Aorta (tissue), 5 donors: ENCODE data around the gene MYLK4. TPM values are rescaled to one million over a fixed set of nuclear protein-coding genes. Genes with fewer than 3 reads are reported as not detected.

Experiments
- ATAC-seq: fragments of 200-7000 bp; cut with Tn5 transposase; one replicate; pipeline ENCODE4 v1.9.1; 2022; ENCODE audit warnings: moderate library complexity; ENCODE audit not compliant: low FRiP score
- DNase-seq, 2 donors: peaks; one replicate each; pipeline ENCODE4 v3.0.0-alpha.2; 2020
- H3K27ac ChIP-seq, 2 donors: one replicate each; pipeline ENCODE4 v1.5.1; 2013; ENCODE audit warnings: low read length in 2 of 2, mild to moderate bottlenecking in 2 of 2, moderate library complexity in 2 of 2, control low read depth in 1 of 2, inconsistent platforms in 1 of 2, low read depth in 1 of 2
- H3K27me3 ChIP-seq, 2 donors: one replicate each; pipeline ENCODE4 v1.6.1; 2013; ENCODE audit warnings: control low read depth in 1 of 2, low read length in 1 of 2, mild to moderate bottlenecking in 1 of 2, moderate library complexity in 1 of 2; ENCODE audit not compliant: insufficient read depth in 2 of 2, control insufficient read depth in 1 of 2
- H3K36me3 ChIP-seq, 2 donors: one replicate each; pipeline ENCODE4 v1.6.1; 2013; ENCODE audit warnings: control low read depth in 1 of 2, low read length in 1 of 2, mild to moderate bottlenecking in 1 of 2; ENCODE audit not compliant: insufficient read depth in 2 of 2, control insufficient read depth in 1 of 2
- H3K4me1 ChIP-seq, 2 donors: one replicate each; pipeline ENCODE4 v1.6.1; 2013; ENCODE audit warnings: low read length in 2 of 2, control low read depth in 1 of 2, mild to moderate bottlenecking in 1 of 2, moderate library complexity in 1 of 2; ENCODE audit not compliant: insufficient read depth in 2 of 2, control insufficient read depth in 1 of 2
- H3K4me3 ChIP-seq, 2 donors: one replicate each; pipeline ENCODE4 v1.5.1; 2013; ENCODE audit warnings: low read length in 2 of 2, control low read depth in 1 of 2, mild to moderate bottlenecking in 1 of 2
- H3K9me3 ChIP-seq: one replicate; pipeline ENCODE4 v1.6.1; 2013; ENCODE audit warnings: mild to moderate bottlenecking, low read length; ENCODE audit not compliant: control insufficient read depth
- WGBS, 2 donors: extraction: QIAGEN DNeasy Blood & Tissue Kit; methylation state at CpG; one replicate each; pipeline ENCODE4 v1.1.7; 2013; 5-methylcytosine and 5-hydroxymethylcytosine counted together
- intact Hi-C, 2 donors: fragments of 100-400 bp; cut with DNase I; formaldehyde crosslinking; loops; one replicate each; pipeline versions ENCODE4 v1.14.2 to v1.15.0; 2022
- polyA plus RNA-seq, 2 donors: library from polyadenylated mRNA; stranded (reverse); fragments of 200-250 nt; gene quantifications; one replicate each; pipeline ENCODE4 v1.2.3, GENCODE V29; 2013
- total RNA-seq, 2 donors: library from RNA; stranded (reverse); fragmentation: NEBNext Ultra II Directional; extraction: Animal tissue kit (Norgen Biotek cat#: 25700); gene quantifications; one replicate each; pipeline ENCODE4 v1.2.1, GENCODE V29; 2021
- donor health status: healthy with polysubstance abuse.
- donor health status: Bipolar disorder and iron deficiency.
- donor health status: DM: no; HTN: no; CAD: no.
- donor health status: DM: no; HTN: no; CAD: no.
- donor health status: DM: yes; HTN: yes; CAD: no.

The MYLK4 gene
- total and polyA plus RNA-seq, 4 donors, result 0.38 to 2.5 (median 1.6) TPM

DNA sequence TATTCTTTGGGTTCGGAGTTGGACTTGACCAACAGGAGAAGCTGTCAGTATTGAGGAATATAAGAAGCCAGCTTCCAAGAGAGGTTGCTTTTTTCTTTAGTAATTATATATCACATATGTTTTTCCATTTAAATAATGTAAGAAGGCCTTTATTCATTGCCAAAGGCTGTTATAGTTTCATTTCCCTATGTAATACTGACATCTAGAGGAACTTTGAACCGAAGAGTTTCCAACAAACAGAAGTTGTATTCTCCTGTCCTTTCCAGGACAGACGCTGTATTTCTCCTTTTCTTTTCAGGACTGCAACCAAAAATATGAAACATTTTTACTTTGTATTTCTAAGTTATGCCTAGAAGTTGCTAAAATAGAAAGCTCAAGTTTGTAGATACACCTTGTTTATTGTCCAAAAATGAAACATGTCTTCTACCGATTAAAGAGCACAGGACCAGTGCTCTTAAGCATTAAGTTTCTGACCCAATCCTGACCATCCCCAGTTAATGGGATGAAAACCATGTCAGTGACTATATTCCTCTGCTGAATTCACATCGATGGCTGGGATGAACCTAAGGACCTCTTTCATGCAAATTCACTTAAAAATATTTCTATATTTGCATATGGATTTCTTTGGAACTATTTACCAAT is 55.1 kb downstream of the MYLK4 start:
- H3K9me3 ChIP-seq, result no peaks in the 10 kb centered on the region
- H3K27ac ChIP-seq, result no peak overlapping the region
- ATAC-seq, result no peak
- H3K4me3 ChIP-seq, result no peak overlapping the region
- intact Hi-C loops, result loop anchor here (2.0 to 5.0 kb wide), 2 partner anchors 1093 to 1099 kb away; no protein-coding TSS in a partner anchor
- no peaks in the 10 kb centered on the region for H3K27me3 ChIP-seq
- H3K4me1 ChIP-seq, result no peaks in the 10 kb centered on the region
- no peak for DNase-seq
- 29 to 32% methylated on average over 5 of the region's 5 CpGs for WGBS, 2 donors
- no peaks in the 10 kb centered on the region for H3K36me3 ChIP-seq

DNA sequence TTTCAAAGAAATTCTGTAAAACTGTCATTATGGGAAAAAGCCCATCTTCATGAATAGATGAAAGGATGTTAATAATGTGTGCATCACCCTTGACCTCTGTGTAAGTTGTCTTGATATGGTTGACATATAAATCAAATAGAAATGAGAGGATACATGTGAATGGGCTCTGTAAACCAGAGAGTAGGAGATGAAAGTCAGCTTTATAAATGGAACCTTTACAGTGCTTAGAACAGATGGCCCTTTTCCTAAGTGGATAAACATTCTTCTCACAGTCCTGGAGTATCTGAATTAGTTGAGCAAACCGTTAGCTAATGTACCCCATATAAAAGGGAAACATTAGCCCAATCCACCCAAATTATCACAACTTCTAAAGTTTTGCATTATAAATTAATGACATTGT is 57.5 kb downstream of the MYLK4 start:
- no peaks in the 10 kb centered on the region for H3K4me1 ChIP-seq
- DNase-seq (no peak), ATAC-seq (no peak)
- H3K9me3 ChIP-seq, result no peaks in the 10 kb centered on the region
- H3K36me3 ChIP-seq, result no peaks in the 10 kb centered on the region
- H3K27me3 ChIP-seq, result no peaks in the 10 kb centered on the region
- WGBS, 2 donors, result 76 to 79% methylated on average over 1 of the region's 1 CpG
- H3K4me3 ChIP-seq, result no peak overlapping the region
- H3K27ac ChIP-seq, result no peak overlapping the region
- intact Hi-C loops, result loop anchor here in 1 of 2 donors (5.0 kb wide), 1 partner anchor 56 kb away; no protein-coding TSS in a partner anchor

DNA sequence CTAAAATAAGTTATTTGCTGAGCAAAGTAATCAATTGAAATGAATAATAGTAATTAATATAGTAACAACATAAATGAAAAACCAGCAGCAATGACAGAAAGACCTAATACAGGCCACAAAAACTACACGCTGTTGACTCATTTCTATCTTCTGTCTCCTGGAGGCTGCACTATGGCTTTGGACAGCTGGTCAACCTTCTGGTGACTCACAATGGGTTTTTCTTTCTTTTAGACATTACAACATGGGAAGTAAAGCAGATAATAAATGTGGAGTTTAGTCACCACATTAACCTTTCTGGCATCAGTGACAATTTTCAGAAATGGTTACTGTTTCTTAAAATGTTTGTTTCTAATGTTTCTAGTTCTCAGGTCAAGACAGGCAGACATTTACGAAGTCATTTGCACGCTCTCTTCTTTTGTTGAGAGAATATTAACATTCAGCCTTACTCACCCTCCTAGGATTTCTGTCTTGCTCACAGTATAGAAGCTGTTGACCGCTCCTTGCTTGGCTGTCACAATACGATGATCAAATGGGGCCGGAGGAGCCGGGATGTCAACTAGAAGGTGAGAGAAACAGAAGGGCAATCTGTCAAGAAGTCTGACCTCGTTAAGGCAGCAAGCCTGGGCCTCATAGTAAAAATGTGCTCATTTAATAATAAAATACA is 62.2 kb downstream of the MYLK4 start:
- Histone ChIP-seq H3K9me3 (no peaks in the 10 kb centered on the region), H3K4me1 (no peaks in the 10 kb centered on the region), H3K27ac (no peak overlapping the region), H3K36me3 (no peaks in the 10 kb centered on the region), H3K4me3 (no peak overlapping the region), H3K27me3 (no peaks in the 10 kb centered on the region)
- 84 to 86% methylated on average over 8 of the region's 8 CpGs for WGBS, 2 donors
- intact Hi-C loops, result no loop called here
- ATAC-seq (no peak), DNase-seq (no peak)

DNA sequence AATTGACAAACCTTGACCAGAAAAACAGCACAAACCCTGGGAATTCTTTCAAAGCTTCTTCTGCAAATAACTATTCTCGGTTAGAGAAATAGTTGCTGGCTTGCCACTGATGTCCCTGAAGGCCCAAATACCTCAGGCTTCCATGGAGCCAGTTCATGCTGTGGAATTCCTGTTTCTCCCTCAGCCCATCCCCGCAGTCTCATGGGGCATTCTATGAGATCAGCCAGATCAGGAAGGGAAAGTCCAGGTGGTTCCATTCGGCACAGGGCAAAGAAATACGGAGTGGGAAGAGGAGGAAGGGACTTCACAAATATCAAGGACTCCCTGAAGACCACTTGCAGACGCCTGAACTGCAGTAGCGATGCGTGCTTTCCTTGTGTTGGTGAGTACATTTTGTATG is 63.3 kb downstream of the MYLK4 start:
- ATAC-seq (no peak), DNase-seq (no peak)
- Histone ChIP-seq H3K27me3 (no peaks in the 10 kb centered on the region), H3K4me3 (no peak overlapping the region), H3K9me3 (no peaks in the 10 kb centered on the region), H3K36me3 (no peaks in the 10 kb centered on the region), H3K27ac (no peak overlapping the region), H3K4me1 (no peaks in the 10 kb centered on the region)
- 79 to 88% methylated on average over 7 of the region's 7 CpGs for WGBS, 2 donors
- intact Hi-C loops, result no loop called here

DNA sequence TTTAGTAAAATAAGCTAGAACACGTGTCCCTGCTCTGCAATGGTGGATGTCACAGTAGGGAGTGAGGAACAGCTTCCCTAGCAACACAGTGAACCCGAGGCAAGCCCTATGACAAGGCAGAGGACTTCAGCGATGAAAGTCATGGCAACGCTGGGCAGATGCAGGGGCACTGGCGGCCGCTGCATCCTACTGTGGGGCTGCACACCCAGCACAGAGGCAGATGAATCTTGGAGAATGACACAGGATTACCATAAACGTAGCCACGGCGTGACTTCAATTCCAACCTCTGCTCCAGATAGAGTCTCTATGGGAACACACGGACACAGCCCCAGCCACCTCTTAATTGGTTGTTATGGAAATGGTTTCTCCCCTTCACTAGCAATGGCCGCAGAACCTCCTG is 64.2 kb downstream of the MYLK4 start:
- Histone ChIP-seq H3K4me1 (no peaks in the 10 kb centered on the region), H3K9me3 (no peaks in the 10 kb centered on the region), H3K27ac (no peak overlapping the region), H3K36me3 (no peaks in the 10 kb centered on the region), H3K4me3 (no peak overlapping the region), H3K27me3 (no peaks in the 10 kb centered on the region)
- 88 to 93% methylated on average over 11 of the region's 11 CpGs for WGBS, 2 donors
- no peak for DNase-seq
- no peak for ATAC-seq
- intact Hi-C loops, result no loop called here

DNA sequence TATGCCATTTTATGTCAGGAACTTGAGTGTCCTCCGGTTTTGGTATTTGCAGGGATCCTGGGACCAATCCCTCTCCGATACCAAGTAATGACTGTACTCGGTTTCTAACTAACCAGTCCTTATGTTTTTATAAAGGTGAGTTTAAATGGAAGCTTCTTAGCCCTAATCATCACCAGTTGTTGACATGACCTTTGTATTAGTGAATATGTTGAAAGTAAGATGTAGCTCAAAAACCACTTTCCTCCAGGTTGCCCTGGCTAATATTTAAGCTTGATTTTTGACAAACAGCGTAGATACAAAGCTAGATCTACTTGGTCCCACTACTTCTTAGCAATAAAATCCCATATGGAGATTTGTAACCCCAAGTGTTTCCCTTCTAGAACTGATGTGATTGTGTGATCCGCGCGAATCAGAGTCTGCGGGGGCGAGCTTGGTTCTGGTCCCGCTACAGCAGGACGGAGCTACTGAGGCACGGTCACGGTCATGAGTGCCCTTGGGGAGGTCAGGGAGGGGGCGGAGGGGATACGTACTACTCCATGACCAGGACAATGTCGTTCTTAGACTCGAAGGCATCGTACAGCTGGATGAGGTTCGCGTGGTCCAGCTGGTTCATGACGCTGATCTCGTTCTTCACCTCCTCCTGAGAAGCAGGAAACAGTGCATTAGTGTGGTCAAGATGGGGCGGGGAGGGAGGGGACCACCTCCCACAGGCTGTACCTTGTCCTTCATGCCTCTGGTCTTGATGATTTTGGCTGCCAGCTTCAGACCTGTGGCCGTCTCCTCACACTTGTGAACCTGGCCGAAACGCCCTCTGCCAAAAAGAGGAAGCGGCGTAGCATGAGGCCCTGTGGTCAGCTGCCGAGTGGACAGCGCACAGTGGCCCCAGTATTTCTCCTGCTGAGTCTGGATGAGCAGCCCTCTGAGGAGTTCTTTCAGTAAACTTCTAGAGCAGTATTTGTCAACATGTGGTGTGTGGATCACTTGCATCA is 65.7 kb downstream of the MYLK4 start:
- no peak for DNase-seq
- Histone ChIP-seq H3K4me3 (no peak overlapping the region), H3K27ac (no peak overlapping the region), H3K27me3 (no peaks in the 10 kb centered on the region), H3K36me3 (no peaks in the 10 kb centered on the region), H3K4me1 (no peaks in the 10 kb centered on the region), H3K9me3 (no peaks in the 10 kb centered on the region)
- ATAC-seq, result no peak
- intact Hi-C loops, result no loop called here
- 94 to 96% methylated on average over 30 of the region's 30 CpGs for WGBS, 2 donors

DNA sequence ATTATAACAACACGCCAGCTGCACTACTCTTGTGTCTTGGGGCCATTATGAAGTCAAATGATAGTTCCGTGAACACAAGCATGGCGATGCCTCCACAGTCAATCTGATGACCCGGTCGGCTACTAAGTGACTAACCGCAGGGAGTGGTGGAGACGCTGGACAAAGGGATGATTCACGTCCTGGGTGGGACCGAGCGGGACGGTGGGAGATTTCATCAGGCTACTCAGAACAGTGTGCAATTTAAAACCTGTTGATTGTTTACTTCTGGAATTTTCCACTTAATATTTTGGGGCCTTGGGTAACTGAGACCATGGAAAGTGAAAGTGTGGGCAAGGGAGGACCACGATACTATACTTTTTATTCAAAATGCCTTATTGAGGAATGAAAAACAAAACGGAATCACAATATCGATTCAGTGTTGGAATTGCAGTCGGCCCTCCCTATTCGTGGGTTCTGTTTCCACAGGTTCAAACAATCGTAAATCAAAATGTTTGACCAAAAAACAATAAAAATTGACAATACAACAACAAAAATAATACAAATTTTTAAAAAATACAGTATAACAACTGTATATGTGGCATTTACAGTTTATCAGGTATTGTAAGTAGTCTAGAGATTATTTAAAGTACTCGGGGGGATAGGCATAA is 66.5 kb downstream of the MYLK4 start:
- Histone ChIP-seq H3K36me3 (no peaks in the 10 kb centered on the region), H3K4me3 (no peak overlapping the region), H3K4me1 (no peaks in the 10 kb centered on the region), H3K9me3 (no peaks in the 10 kb centered on the region), H3K27me3 (no peaks in the 10 kb centered on the region), H3K27ac (no peak overlapping the region)
- WGBS, 2 donors, result 94 to 96% methylated on average over 18 of the region's 18 CpGs
- no peak for DNase-seq
- no peak for ATAC-seq
- intact Hi-C loops, result no loop called here

DNA sequence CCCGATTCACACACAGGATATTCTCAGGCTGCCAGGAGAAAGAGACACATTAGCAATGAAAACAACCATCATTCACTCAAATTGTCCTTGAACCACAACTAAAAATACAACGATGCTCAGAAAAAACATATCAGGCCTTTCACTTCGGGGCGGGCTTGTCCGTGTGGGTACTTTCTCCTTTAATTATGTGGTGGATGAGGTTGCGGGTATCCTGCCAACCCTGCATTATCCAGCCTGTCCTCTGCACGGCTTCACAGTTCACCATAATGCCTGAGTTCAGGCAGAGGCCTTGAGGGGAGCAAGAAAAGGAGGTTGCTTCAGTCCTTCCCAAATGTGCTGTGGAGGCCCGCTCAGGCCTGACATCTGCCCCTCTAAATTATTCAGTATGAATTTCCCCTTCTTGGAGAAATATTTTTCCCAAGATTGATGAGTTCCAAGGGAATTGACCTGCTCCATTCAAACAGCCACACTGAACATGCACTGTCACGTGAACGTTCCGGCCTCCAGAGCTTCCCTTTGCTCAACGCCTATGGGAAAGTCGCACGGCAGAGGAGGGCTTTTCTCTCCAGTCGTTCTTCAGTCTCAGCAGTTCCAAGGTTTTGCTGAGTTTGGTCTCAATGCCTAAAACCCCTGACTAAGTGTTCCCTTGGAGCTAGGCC is 70.3 kb downstream of the MYLK4 start:
- WGBS, 2 donors, result 72 to 78% methylated on average over 15 of the region's 15 CpGs
- Histone ChIP-seq H3K27ac (no peak overlapping the region), H3K27me3 (no peaks in the 10 kb centered on the region), H3K9me3 (no peaks in the 10 kb centered on the region), H3K4me1 (no peaks in the 10 kb centered on the region), H3K36me3 (no peaks in the 10 kb centered on the region), H3K4me3 (no peak overlapping the region)
- no peak for ATAC-seq
- intact Hi-C loops, result no loop called here
- DNase-seq, result no peak
